Brain pericyte (primary cell): ENCODE data around the gene COL17A1.

Experiments
- DNase-seq: peaks from one replicate; pipeline ENCODE4 v3.0.0-alpha.2; 2012; ENCODE audit warnings: low read depth, low spot score

The COL17A1 gene

DNA sequence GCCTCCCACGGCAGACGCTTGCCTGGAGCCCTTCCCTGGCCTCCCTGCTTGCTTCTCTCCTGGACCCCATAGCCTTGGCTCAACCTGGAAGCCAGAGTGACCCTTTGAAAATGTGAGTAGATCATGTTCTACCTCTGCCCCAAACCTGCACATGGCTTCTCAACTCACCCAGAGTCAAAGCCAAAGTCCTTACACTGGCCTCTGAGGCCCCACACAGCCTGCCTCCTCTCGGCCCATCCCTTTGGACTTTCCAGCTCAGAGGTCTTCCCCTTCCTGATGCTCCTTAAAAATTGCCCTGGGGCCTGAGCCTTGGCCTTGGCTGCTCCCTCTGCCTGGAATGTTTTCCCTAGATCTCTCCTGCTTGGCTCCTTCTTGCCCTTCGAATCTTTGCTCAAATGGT lies 32.5 kb downstream of the COL17A1 start:
- no peak for DNase-seq

DNA sequence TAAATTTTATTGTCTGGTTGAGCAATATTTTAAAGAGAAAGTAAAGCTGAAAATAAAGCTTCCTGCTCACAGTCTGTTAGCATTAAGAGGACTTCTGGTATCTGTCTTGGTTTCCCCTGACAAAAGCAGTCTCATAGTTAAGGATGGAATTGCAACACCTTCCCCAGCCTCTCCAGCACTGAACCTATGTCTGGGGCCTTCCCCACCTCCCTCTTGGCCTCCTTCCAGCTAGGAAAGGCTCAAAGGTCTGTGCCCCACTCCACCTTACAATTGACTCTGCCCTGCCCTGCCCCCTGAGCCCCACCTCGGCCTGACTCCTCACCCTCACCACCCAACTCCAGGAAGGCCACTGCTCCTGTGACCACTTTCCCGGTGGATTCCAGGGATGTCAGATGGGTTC lies 33.2 kb downstream of the COL17A1 start:
- DNase-seq = no peak

DNA sequence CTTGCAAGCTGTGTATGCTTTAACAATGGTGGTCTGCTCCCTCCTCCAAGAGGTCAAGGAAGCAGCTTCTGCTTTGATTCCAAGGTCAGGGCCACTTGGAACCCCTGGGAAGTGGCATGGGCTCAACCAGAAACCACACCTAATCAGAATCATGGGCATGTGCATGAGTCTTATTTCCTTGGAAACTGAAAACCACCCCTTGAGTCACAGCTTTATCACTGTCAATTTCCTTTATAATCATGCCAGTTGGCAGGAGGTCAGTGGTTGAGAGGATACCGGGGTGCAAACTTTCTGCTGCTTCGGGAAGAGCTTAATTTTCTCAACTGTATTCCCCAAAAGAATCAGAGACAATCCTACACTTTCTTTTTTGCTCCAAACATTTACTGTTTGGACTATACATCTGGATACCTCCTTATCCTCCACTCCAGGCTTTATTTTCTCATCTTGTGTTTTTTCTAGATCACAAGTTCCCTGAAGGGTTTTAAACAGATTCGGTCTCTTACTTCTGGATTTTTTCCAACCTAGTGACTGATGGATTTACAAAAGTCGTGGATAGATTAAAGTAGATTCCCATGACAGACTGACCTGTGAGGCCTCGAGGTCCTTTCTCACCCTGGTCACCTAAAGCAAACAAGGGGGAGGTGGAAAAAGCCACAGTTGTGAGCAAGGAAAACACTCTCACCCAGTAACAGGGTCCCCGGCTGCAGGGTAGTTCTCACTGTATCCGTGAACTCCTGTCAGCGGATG lies 36.0 kb downstream of the COL17A1 start:
- DNase-seq = no peak

DNA sequence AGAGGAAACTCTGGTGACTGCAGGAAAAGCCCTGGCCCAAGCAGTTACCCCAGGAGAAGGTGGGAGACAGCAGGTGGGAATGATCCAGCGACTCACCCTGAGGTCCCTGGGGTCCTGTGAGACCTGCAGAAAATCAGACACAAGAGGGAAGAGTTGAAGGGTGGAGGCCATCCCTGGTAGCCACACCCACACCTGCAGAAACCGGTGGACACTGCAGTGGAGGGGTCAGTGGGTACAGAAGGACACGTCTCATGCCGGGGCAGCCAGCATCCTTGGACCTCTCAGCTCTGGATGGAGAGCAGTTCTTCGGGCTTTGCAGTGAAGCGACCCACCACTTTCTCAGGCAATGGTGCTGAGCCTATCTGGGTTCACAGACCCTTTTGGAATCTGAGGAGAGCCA lies 39.0 kb downstream of the COL17A1 start:
- no peak for DNase-seq

DNA sequence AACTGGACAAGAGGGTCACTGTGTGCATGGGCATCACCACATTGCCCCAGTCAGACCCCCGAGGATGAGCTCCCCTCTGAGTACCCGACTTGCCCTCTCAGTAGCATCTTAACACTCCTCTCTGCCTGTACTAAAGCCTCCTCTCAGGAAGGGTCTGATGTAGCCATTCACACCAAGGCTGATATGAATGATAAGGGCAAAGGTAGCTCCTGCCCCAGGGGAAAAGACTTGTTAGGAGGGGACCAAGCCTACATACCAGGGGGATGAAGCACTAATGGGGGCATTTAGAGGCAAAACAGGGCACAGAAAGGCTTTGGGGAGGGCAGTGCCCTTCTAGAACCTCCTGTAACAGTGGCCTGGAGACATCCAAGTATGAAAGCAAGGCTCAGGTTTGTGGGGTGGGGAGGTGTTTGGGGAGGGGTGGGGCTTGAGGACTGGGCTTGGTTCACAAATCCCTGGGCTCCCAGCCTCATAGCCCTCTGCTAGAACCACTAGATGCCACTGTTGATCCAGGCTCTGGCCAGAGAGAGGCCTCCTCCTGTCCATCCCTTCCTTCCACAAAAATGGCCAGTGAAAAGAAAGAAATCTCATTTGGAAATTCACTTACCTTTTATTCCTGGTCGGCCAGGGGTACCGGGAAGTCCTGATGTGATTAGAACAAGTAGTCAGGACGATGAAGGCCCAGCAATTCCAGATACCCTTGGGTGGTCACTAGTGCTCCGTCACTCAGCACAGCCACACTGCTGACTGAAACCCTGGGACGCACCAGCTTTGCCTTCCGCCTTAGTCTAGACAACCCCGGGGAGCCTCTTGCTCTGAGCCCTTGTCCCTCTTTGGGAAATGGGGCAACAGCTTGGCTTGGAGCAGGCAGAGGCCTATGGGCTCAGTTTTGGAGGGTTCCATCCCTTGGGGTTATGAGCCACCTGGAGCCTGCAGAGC lies 40.3 kb downstream of the COL17A1 start:
- DNase-seq = peak; percentile 25

- DNase-seq = no peak
These were observed 41.8 kb downstream of the COL17A1 start for GRCh38 chr10:104043854-104044253.

DNA sequence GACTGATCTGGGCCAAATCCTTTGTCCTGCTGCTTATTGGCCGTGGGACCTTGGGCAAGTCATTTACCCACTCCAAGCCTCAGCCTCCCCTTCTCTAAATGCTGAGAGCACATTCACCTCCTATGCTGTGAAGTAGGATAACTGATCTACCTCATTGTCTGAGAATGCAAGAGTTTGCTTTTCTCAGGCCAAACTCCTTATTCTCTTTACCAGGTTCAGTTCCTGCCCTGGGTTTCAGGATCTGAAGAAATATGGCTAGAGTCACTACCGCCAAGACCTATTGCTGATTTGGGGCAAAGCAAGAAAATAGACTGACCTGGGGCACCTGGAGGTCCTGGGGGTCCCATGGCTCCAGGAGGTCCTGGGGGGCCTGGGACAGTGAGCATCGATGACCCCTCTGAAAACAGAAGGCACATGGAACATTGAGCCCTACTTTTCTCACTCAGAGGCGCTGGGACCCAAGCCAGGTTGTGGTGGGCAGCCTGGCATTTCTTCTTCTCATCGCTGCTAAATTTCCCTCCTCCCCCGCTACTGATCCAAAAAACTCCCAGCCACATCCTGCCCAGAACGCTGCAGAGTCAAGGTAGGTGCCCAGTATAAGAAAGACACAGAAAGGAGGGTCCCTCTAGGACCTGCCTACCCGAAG lies 42.4 kb downstream of the COL17A1 start:
- no peak for DNase-seq

DNA sequence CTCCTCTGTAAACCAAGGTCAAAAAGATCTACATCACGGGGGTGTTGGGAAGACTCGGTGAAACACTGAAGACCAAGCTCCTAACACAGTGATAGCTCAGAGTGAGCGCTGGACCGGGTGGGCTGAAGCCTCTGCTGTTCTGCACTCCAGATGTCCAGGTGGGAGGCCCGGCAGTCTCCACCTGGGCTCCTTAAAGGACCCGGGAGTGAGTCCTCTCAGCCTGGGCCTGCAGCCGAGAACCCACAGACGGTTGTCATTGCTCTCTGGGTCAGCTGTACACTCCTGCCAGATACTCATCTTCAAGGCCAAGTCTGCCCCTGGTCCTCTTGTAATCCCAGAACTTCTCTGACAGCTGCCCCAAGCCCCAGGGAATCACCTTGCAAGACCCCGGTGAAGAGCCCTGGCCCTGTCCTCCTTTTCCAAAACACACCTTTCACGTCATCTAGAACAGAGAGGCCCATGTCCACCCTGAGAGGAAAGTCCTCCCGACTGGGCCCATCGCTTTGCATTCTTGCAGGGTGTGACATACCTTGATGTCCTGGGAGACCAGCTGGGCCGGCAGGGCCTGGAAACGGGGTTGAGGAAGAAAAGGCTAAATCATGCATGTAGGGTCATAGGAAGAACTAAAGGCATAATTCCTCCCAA lies 43.7 kb downstream of the COL17A1 start:
- no peak for DNase-seq

DNA sequence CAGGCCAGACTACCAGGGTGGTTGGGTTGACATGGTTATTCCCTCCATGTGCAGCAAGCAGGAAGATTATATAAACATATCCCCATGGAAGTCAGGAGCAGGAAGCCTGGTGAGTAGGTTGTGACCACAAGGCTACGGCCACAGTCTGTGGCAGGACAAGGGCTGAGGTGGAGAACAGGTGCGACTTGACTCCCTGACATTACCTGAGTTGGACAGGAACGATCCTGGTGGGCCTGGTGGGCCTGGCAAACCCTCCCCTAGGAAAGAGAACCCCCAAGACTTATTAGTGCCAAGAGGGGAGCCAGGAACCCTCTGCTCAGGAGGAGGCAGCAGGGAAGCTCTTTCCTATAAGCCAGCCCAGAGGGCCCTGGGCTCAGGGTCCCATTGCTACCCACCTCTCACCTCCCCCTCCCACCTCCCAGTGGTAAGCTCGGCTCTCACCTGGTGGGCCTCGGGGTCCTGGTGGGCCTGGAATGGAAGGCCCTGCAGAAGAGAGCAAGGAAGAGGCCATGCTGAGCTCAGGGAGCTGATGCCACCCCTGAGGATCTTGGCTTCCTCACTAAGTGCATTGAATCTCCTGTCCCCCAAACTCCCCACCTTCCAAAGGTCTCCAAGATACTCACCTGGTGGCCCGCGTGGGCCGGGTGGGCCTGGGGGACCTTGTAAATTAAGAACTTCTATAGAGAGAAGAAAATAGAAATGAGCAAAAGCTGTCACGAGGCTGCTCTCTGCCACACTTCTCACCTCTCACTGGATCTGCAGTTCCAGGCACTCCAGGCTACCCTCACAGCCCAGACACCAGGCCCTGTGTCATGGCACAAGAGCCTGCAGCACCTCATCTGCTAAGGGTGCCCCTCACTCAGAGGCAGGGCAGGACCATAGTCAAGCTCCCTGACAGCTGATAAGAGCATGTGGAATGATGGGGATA lies 44.6 kb downstream of the COL17A1 start:
- DNase-seq = no peak

- no peak for DNase-seq
These were observed 45.3 kb downstream of the COL17A1 start for GRCh38 chr10:104040382-104040781.

GRCh38 chr10:104038958-104039752 lies 46.5 kb downstream of the COL17A1 start:
- DNase-seq = no peak

DNA sequence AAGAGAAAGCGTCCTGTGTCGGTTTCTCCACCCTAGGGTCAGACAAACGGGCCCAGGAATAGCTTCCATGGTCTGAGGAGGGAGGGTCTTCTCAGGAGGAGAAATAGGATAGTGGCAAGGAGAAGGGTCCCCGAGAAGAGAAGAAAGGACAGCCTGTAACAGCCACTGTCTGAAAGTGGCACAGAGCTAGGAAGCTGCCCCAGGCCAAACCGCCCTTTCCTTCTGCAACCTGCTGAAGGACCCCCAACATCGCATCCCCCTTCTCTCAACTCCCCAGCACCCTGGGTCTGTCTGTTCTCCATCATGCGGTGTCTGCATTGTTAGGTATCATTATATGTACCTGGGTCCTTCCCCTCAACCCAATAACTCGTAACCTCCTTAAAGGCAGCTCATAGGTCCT lies 47.1 kb downstream of the COL17A1 start:
- no peak for DNase-seq

GRCh38 chr10:104037261-104037951 lies 48.3 kb downstream of the COL17A1 start:
- DNase-seq = no peak

DNA sequence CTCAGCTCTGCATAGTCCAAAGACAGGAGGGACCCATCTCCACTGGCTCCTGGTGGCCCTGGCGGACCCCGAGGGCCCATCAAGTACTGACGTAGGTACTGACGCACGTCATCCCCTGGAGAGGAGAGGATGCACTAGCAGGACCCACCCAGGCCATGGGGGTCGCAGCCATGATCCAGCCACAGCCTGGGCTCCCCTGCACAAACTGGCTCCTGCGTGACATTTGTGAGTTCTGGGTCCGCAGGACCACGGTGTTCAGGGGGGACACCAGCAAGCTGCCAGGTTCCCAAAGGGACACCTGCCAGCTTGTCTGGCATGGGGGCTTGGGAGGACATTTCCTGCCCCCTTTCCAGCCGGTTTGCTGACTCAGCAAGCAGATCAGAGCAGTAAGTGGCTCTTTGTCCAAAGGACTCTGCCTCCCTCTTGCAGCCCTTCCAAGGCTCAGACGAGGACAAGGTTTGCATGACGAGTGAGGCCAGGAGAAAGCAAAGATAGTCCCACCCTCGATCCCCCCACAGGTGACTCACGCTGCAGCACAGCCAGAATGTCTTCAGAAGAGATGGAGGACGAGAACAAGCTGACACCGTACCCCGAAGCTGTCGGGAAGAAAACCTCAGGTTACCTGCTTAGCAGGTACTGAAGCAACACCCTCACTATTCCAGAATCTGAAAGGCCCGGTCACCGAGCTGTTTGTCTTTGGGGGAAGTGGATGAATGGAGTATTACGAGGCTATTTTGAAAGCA lies 49.0 kb downstream of the COL17A1 start:
- DNase-seq = no peak

- DNase-seq = no peak
These were observed 49.7 kb downstream of the COL17A1 start for GRCh38 chr10:104036069-104036384.

- no peak for DNase-seq
These were observed 50.2 kb downstream of the COL17A1 start for GRCh38 chr10:104035194-104036068.

DNA sequence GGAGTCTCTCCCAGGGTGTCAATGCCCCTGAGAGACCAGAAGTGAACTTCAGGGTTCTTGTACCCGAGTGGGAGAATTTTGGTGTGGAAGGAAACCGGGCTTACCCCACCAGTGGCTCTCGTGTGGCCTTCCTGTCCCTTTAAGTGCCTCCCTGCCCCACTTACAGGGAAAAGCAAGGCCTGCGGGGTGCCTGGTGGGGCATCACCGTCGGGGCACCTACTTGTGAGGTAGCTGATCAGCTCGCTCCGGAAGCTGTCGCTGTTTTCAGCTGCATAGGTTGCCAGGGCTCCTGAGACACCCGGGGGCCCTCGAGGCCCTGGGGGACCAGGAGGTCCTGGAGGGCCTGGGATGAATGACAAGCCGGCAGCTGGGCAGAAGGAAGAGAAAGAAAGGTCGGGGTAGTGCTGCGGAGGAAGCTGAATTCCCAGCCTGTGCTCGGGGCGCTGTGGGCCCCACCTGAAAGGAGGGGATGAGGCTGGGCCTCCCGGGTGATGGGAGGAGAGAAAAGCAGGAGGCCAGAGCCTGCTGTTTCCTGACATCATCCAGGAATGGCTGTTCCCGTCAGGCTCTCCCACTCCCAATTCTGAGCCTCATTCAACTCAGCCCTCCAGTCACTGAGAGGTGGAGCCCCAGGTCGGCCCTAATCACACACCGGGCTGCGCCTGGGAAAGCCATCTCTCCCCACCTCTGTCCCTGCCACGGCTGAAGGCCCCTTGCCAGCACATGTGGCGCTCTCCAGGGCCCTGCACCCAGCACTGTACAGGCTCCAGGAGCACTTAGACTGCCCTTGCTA lies 51.1 kb downstream of the COL17A1 start:
- DNase-seq = no peak
